Activated CD8-positive, alpha-beta memory T cell treated with anti-CD3 and anti-CD28 coated beads for 36 hours (primary cell): ENCODE data around the gene TRMT44. TPM values are rescaled to one million over a fixed set of nuclear protein-coding genes. Genes with fewer than 3 reads are reported as not detected.

Source experiments
- CTCF ChIA-PET: fragments of 350-600 bp; sonication (Branson Sonifier 250); formaldehyde crosslinking; loops from one replicate; lab custom pipeline; 2021; ENCODE audit warnings: antibody characterized with exemption; lab: Charles Lee
- POLR2A ChIA-PET: fragments of 350-600 bp; sonication (Branson Sonifier 250); formaldehyde crosslinking; loops from one replicate; lab custom pipeline; 2021; ENCODE audit warnings: antibody characterized with exemption; lab: Charles Lee
- total RNA-seq, 2 experiments: library from RNA; stranded (reverse); gene quantifications; one replicate each; pipeline ENCODE4 v1.2.3, GENCODE V29; 2021

Gene TRMT44
- total RNA-seq = 10 to 100 TPM; 25.5 to 27.3 TPM

- POLR2A ChIA-PET = interaction anchor here (1.6 kb wide), 1 partner anchor 21 kb away, joined by 5 read pairs; no protein-coding TSS in a partner anchor
Observed at GRCh38 chr4:8440492-8441311, at the start of gene TRMT44, which contains the start of gene ACOX3. TSS of gene TRMT44 (plus strand) at chr4:8440777. CDS start at chr4:8440823, 46 bp downstream. TSS of gene ACOX3 (minus strand) at chr4:8440723. CDS start at chr4:8416521, 24,202 bp downstream.

GRCh38 chr4:8391071-8391470 is 49.5 kb upstream of the TRMT44 start:
- CTCF ChIA-PET = interaction anchor here (0.8 kb wide), 1 partner anchor 148 kb away, joined by 5 read pairs; no protein-coding TSS in a partner anchor
- POLR2A ChIA-PET = no interaction called here

More at GRCh38 chr4:8440492-8441311, at the start of gene TRMT44, which contains the start of gene ACOX3:
- CTCF ChIA-PET = interaction anchor here (2.3 kb wide), 1 partner anchor 11 kb away, joined by 7 read pairs; no protein-coding TSS in a partner anchor

- ChIA-PET CTCF (interaction anchor here (1.2 kb wide), 1 partner anchor 150 kb away, joined by 3 read pairs; no protein-coding TSS in a partner anchor), POLR2A (no interaction called here)
Observed at GRCh38 chr4:8391972-8392371, 48.6 kb upstream of the TRMT44 start.

GRCh38 chr4:8392591-8393190 is 47.9 kb upstream of the TRMT44 start:
- POLR2A ChIA-PET = no interaction called here

GRCh38 chr4:8393593-8394038 is 47.0 kb upstream of the TRMT44 start:
- ChIA-PET POLR2A (no interaction called here), CTCF (no interaction called here)

More at GRCh38 chr4:8392591-8393190, 47.9 kb upstream of the TRMT44 start:
- CTCF ChIA-PET = interaction anchor here (1.2 kb wide), 1 partner anchor 150 kb away, joined by 3 read pairs; no protein-coding TSS in a partner anchor

- POLR2A ChIA-PET = no interaction called here
- CTCF ChIA-PET = interaction anchor here (1.3 kb wide), 1 partner anchor 9 kb away, joined by 4 read pairs; no protein-coding TSS in a partner anchor
Observed at GRCh38 chr4:8394061-8394519, 46.5 kb upstream of the TRMT44 start.

- ChIA-PET POLR2A (no interaction called here), CTCF (interaction anchor here (1.3 kb wide), 1 partner anchor 9 kb away, joined by 4 read pairs; no protein-coding TSS in a partner anchor)
Observed at GRCh38 chr4:8394806-8395205, 45.8 kb upstream of the TRMT44 start.

GRCh38 chr4:8395504-8396296 is 44.9 kb upstream of the TRMT44 start:
- ChIA-PET CTCF (interaction anchor here (1.3 to 2.1 kb wide), 2 partner anchors 8 to 154 kb away, joined by 4 to 5 read pairs; no protein-coding TSS in a partner anchor), POLR2A (no interaction called here)

- ChIA-PET CTCF (interaction anchor here (0.7 to 2.1 kb wide), 3 partner anchors 9 to 155 kb away, joined by 3 to 5 read pairs (median 3); no protein-coding TSS in a partner anchor), POLR2A (no interaction called here)
Observed at GRCh38 chr4:8396762-8397406, 43.7 kb upstream of the TRMT44 start.

GRCh38 chr4:8398347-8398746 is 42.2 kb upstream of the TRMT44 start:
- CTCF ChIA-PET = no interaction called here
- POLR2A ChIA-PET = no interaction called here

- ChIA-PET CTCF (no interaction called here), POLR2A (no interaction called here)
Observed at GRCh38 chr4:8399298-8399697, 41.3 kb upstream of the TRMT44 start.

GRCh38 chr4:8400632-8401325 is 39.8 kb upstream of the TRMT44 start:
- ChIA-PET CTCF (interaction anchor here (0.9 to 1.8 kb wide), 2 partner anchors 158 to 224 kb away, joined by 3 to 5 read pairs; no protein-coding TSS in a partner anchor), POLR2A (no interaction called here)

- CTCF ChIA-PET = interaction anchor here (1.8 kb wide), 1 partner anchor 225 kb away, joined by 5 read pairs; no protein-coding TSS in a partner anchor
- POLR2A ChIA-PET = no interaction called here
Observed at GRCh38 chr4:8401665-8402064, 38.9 kb upstream of the TRMT44 start.

- POLR2A ChIA-PET = no interaction called here
Observed at GRCh38 chr4:8402181-8402597, 38.4 kb upstream of the TRMT44 start.

GRCh38 chr4:8402640-8403039 is 37.9 kb upstream of the TRMT44 start:
- POLR2A ChIA-PET = no interaction called here
- CTCF ChIA-PET = interaction anchor here (0.9 to 2.7 kb wide), 5 partner anchors 16 to 227 kb away, joined by 3 to 12 read pairs (median 3); partner anchors contain the start of gene SH3TC1

More at GRCh38 chr4:8402181-8402597, 38.4 kb upstream of the TRMT44 start:
- CTCF ChIA-PET = interaction anchor here (0.9 to 2.7 kb wide), 6 partner anchors 15 to 227 kb away, joined by 3 to 12 read pairs (median 4); partner anchors contain the start of gene SH3TC1

- ChIA-PET CTCF (interaction anchor here (0.6 to 2.7 kb wide), 7 partner anchors 8 to 228 kb away, joined by 3 to 12 read pairs (median 3); partner anchors contain the start of gene SH3TC1), POLR2A (no interaction called here)
Observed at GRCh38 chr4:8403173-8403753, 37.3 kb upstream of the TRMT44 start.

GRCh38 chr4:8403976-8404375 is 36.6 kb upstream of the TRMT44 start:
- ChIA-PET CTCF (interaction anchor here (0.6 to 2.7 kb wide), 3 partner anchors 9 to 162 kb away, joined by 3 to 12 read pairs (median 4); no protein-coding TSS in a partner anchor), POLR2A (no interaction called here)
